OCI-LY1 (cell line): ENCODE data around the gene CNTNAP2.

Experiments
- H2AFZ ChIP-seq: fragments of 200-600 bp; sonication (generic), shearing (Covaris generic); 2 replicates; pipeline ENCODE4 v1.6.0; 2014; ENCODE audit warnings: antibody characterized with exemption, mild to moderate bottlenecking, low read length
- H3F3A ChIP-seq: fragments of 200-600 bp; sonication (generic), shearing (Covaris generic); 2 replicates; pipeline ENCODE4 v1.6.0; 2014; ENCODE audit warnings: mild to moderate bottlenecking, antibody characterized with exemption, low read length, moderate library complexity; ENCODE audit not compliant: insufficient read depth
- H3K27ac ChIP-seq: fragments of 200-600 bp; sonication (generic); 2 replicates; pipeline ENCODE4 v1.5.1; 2014; ENCODE audit warnings: low read length, mixed run types, mild to moderate bottlenecking, low read depth; ENCODE audit not compliant: poor library complexity, severe bottlenecking
- H3K27me3 ChIP-seq: fragments of 200-600 bp; sonication (generic); 2 replicates; pipeline ENCODE4 v1.6.0; 2014; ENCODE audit warnings: antibody characterized with exemption, mild to moderate bottlenecking, low read length, moderate library complexity; ENCODE audit not compliant: insufficient read depth
- H3K36me3 ChIP-seq: fragments of 200-600 bp; sonication (generic); 2 replicates; pipeline ENCODE4 v1.6.1; 2014; ENCODE audit warnings: mild to moderate bottlenecking, antibody characterized with exemption, low read length, moderate library complexity, mixed read lengths; ENCODE audit not compliant: insufficient read depth
- H3K4me1 ChIP-seq: fragments of 200-600 bp; sonication (generic); 2 replicates; pipeline ENCODE4 v1.5.1; 2014; ENCODE audit warnings: mild to moderate bottlenecking, low read length, moderate library complexity; ENCODE audit not compliant: insufficient read depth, severe bottlenecking
- H3K4me2 ChIP-seq: fragments of 200-600 bp; sonication (generic), shearing (Covaris generic); 2 replicates; pipeline ENCODE4 v1.6.1; 2014; ENCODE audit warnings: low read length
- H3K4me3 ChIP-seq: fragments of 200-600 bp; sonication (generic); 2 replicates; pipeline ENCODE4 v1.5.1; 2014; ENCODE audit warnings: low read length, low read depth, mild to moderate bottlenecking, mixed read lengths; ENCODE audit not compliant: poor library complexity, severe bottlenecking
- H3K79me2 ChIP-seq: fragments of 200-600 bp; shearing (Covaris generic); 2 replicates; pipeline ENCODE4 v1.6.1; 2016; ENCODE audit warnings: mixed run types, low read length, mixed read lengths; ENCODE audit not compliant: insufficient read depth
- H3K9ac ChIP-seq: fragments of 200-600 bp; sonication (generic), shearing (Covaris generic); 2 replicates; pipeline ENCODE4 v1.6.1; 2014; ENCODE audit warnings: mild to moderate bottlenecking, low read length, mixed read lengths
- H3K9me2 ChIP-seq: fragments of 200-600 bp; sonication (generic), shearing (Covaris generic); 2 replicates; pipeline ENCODE4 v1.6.1; 2014; ENCODE audit warnings: low read depth, mild to moderate bottlenecking, low read length, mixed read lengths
- H3K9me3 ChIP-seq: fragments of 200-600 bp; shearing (Covaris generic); 2 replicates; pipeline ENCODE4 v1.6.1; 2014; ENCODE audit warnings: low read length, mixed read lengths
- H4K20me1 ChIP-seq: fragments of 200-600 bp; sonication (generic), shearing (Covaris generic); 2 replicates; pipeline ENCODE4 v1.6.0; 2016; ENCODE audit warnings: mild to moderate bottlenecking, low read length; ENCODE audit not compliant: insufficient read depth
- CTCF ChIP-seq: fragments of 200-600 bp; sonication (generic), shearing (Covaris generic); IDR thresholded peaks from 2 replicates; pipeline ENCODE4 v1.5.1; 2017; ENCODE audit warnings: mild to moderate bottlenecking, antibody characterized with exemption, low read length, moderate library complexity, mixed read lengths
- EZH2 ChIP-seq: fragments of 200-600 bp; sonication (generic), shearing (Covaris generic); IDR thresholded peaks from 2 replicates; pipeline ENCODE4 v1.8.0; 2017; ENCODE audit warnings: borderline replicate concordance, mixed run types, mild to moderate bottlenecking, antibody characterized with exemption, low read length, moderate library complexity, mixed read lengths

The CNTNAP2 gene

GRCh38 chr7:148049068-148049467 is 1932.5 kb downstream of the CNTNAP2 start:
- Histone ChIP-seq H4K20me1 (no peaks in the 10 kb centered on the region), H3K27ac (no peak overlapping the region), H3F3A (no peaks in the 10 kb centered on the region), H3K9ac (no peak overlapping the region), H3K9me3 (no peaks in the 10 kb centered on the region), H3K79me2 (no peaks in the 10 kb centered on the region), H2AFZ (no peak overlapping the region), H3K4me2 (no peak overlapping the region), H3K9me2 (no peaks in the 10 kb centered on the region), H3K4me3 (no peak overlapping the region), H3K27me3 (no peaks in the 10 kb centered on the region), H3K36me3 (no peaks in the 10 kb centered on the region), H3K4me1 (no peaks in the 10 kb centered on the region)
- no peak for TF ChIP-seq EZH2
- TF ChIP-seq CTCF = no peak

GRCh38 chr7:148050492-148051158 is 1934.0 kb downstream of the CNTNAP2 start:
- H2AFZ ChIP-seq = no peak overlapping the region
- H4K20me1 ChIP-seq = no peaks in the 10 kb centered on the region
- no peaks in the 10 kb centered on the region for H3K9me2 ChIP-seq
- H3K27me3 ChIP-seq = no peaks in the 10 kb centered on the region
- H3K27ac ChIP-seq = no peak overlapping the region
- no peak overlapping the region for H3K4me2 ChIP-seq
- H3K36me3 ChIP-seq = no peaks in the 10 kb centered on the region
- no peak for TF ChIP-seq EZH2
- TF ChIP-seq CTCF = no peak
- H3K9me3 ChIP-seq = no peaks in the 10 kb centered on the region
- H3K4me3 ChIP-seq = no peak overlapping the region
- no peaks in the 10 kb centered on the region for H3K4me1 ChIP-seq
- no peak overlapping the region for H3K9ac ChIP-seq
- no peaks in the 10 kb centered on the region for H3F3A ChIP-seq
- H3K79me2 ChIP-seq = no peaks in the 10 kb centered on the region

GRCh38 chr7:148056406-148056805 is 1939.8 kb downstream of the CNTNAP2 start:
- Histone ChIP-seq H3K36me3 (no peaks in the 10 kb centered on the region), H3K4me2 (no peak overlapping the region), H3K27ac (no peak overlapping the region), H3F3A (no peaks in the 10 kb centered on the region), H3K4me3 (no peak overlapping the region), H3K9me3 (no peaks in the 10 kb centered on the region), H3K79me2 (no peaks in the 10 kb centered on the region), H3K4me1 (no peaks in the 10 kb centered on the region), H3K9ac (no peak overlapping the region), H2AFZ (no peak overlapping the region), H3K9me2 (no peaks in the 10 kb centered on the region), H4K20me1 (no peaks in the 10 kb centered on the region), H3K27me3 (0 out of 2 replicates have a peak, but pooled peaks cover 5% of the 10 kb centered on the region)
- TF ChIP-seq CTCF (no peak), EZH2 (no peak)
